ENCODE measurements around the gene RNLS.

GRCh38 chr10:88271761-88272543 lies 311.2 kb downstream of the RNLS start:
- no peak for TF ChIP-seq POLR2A (IDR thresholded peaks at IDR 0.05; ENCODE audit: extremely low read depth, insufficient read length)
- TF ChIP-seq, protein P1, sequence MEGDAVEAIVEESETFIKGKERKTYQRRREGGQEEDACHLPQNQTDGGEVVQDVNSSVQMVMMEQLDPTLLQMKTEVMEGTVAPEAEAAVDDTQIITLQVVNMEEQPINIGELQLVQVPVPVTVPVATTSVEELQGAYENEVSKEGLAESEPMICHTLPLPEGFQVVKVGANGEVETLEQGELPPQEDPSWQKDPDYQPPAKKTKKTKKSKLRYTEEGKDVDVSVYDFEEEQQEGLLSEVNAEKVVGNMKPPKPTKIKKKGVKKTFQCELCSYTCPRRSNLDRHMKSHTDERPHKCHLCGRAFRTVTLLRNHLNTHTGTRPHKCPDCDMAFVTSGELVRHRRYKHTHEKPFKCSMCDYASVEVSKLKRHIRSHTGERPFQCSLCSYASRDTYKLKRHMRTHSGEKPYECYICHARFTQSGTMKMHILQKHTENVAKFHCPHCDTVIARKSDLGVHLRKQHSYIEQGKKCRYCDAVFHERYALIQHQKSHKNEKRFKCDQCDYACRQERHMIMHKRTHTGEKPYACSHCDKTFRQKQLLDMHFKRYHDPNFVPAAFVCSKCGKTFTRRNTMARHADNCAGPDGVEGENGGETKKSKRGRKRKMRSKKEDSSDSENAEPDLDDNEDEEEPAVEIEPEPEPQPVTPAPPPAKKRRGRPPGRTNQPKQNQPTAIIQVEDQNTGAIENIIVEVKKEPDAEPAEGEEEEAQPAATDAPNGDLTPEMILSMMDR (IDR thresholded peaks at IDR 0.05; ENCODE audit: low read depth, low read length) = no peak
- TF ChIP-seq, protein P2, sequence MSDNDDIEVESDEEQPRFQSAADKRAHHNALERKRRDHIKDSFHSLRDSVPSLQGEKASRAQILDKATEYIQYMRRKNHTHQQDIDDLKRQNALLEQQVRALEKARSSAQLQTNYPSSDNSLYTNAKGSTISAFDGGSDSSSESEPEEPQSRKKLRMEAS (IDR thresholded peaks at IDR 0.05; ENCODE audit: low read depth, low read length) = 0 out of 2 replicates have a peak, but pooled peaks have one; percentile 40
